Ovary (tissue), 9 donors: ENCODE measurements around the gene CLEC2A. TPM values are rescaled to one million over a fixed set of nuclear protein-coding genes. Genes with fewer than 3 reads are reported as not detected.

Experiments used
- DNase-seq, 5 donors: peaks; one replicate each; pipeline ENCODE4 v3.0.0-alpha.2; 2019 to 2020
- H3K27ac ChIP-seq, 2 donors: fragments of 200-600 bp; one replicate each; pipeline versions ENCODE4 v1.5.1 to v1.8.0; 2019 to 2022
- H3K27me3 ChIP-seq: fragments of 200-600 bp; one replicate; pipeline ENCODE4 v1.8.0; 2022
- H3K36me3 ChIP-seq: fragments of 200-600 bp; sonication (generic); one replicate; pipeline ENCODE4 v1.5.1; 2019
- H3K4me1 ChIP-seq: one replicate; pipeline ENCODE4 v1.8.1; 2013; ENCODE audit warnings: mild to moderate bottlenecking, moderate library complexity; ENCODE audit not compliant: insufficient read depth
- H3K4me3 ChIP-seq: fragments of 200-600 bp; sonication (generic); one replicate; pipeline ENCODE4 v1.5.1; 2017
- H3K9me3 ChIP-seq, 2 donors: fragments of 200-600 bp in 1 of 2; sonication (generic) in 1 of 2; one replicate each; pipeline versions ENCODE4 v1.5.1 to v1.8.1; 2013 to 2019; ENCODE audit warnings: mild to moderate bottlenecking in 1 of 2, moderate library complexity in 1 of 2
- EP300 ChIP-seq: sonication (generic); formaldehyde crosslinking; IDR thresholded peaks from one replicate; pipeline ENCODE4 v1.6.1; 2017; ENCODE audit warnings: antibody characterized with exemption
- POLR2A ChIP-seq: fragments of 450-650 bp; IDR thresholded peaks from one replicate; pipeline ENCODE4 v1.6.1; 2017; ENCODE audit warnings: antibody characterized with exemption, mild to moderate bottlenecking, moderate library complexity
- WGBS, 3 donors: extraction: QIAGEN DNeasy Blood & Tissue Kit in 1 of 3; methylation state at CpG; one replicate each; pipeline versions ENCODE4 v1.1.5 to v1.1.7; 2013 to 2017; 5-methylcytosine and 5-hydroxymethylcytosine counted together
- intact Hi-C, 4 donors: fragments of 100-400 bp; cut with DNase I; formaldehyde crosslinking; loops; one replicate each; pipeline versions ENCODE4 v1.11.0 to v1.15.1; 2022 to 2023
- polyA plus RNA-seq, 2 donors: library from polyadenylated mRNA; stranded (reverse); fragments of 200-250 nt in 1 of 2; fragments of 350-450 nt in 1 of 2; fragmentation: Illumina TruSeq in 1 of 2; extraction: RNeasy Lipid Tissue Mini Kit (QIAGEN cat#74804) in 1 of 2; gene quantifications; one replicate each; pipeline ENCODE4 v1.2.3, GENCODE V29; 2013 to 2014
- total RNA-seq, 7 donors: library from RNA; depleted of rRNA in 2 of 7; stranded (reverse); fragments of >200 nt in 2 of 7; fragmentation: NEBNext Ultra II Directional in 3 of 7; extraction: Animal tissue kit (Norgen Biotek cat#: 25700) in 3 of 7; gene quantifications; one replicate each; pipeline versions ENCODE4 v1.1.0 to v1.2.4, GENCODE V29; 2016 to 2023
- TF ChIP-seq, protein P1 (sequence below), 3 donors: fragments of 450-650 bp in 2 of 3; fragments of 200-600 bp in 1 of 3; IDR thresholded peaks; one replicate each; pipeline versions ENCODE4 v1.5.1 to v1.8.0; 2016 to 2022; ENCODE audit warnings: antibody characterized with exemption in 3 of 3, mild to moderate bottlenecking in 1 of 3
- donor health status: DM: no; HTN: no; CAD: no; lungs with moderate emphysema.
- donor health status: DM: no; HTN: no; CAD: no.
- donor health status: Bipolar disorder and iron deficiency.
- donor health status: DM: yes; HTN: yes; CAD: no.
- donor health status: DM: no; HTN: no; CAD: no.
- donor health status: DM: yes; HTN: yes; CAD: no.

Gene CLEC2A
- total and polyA plus RNA-seq, 9 donors = not detected

DNA sequence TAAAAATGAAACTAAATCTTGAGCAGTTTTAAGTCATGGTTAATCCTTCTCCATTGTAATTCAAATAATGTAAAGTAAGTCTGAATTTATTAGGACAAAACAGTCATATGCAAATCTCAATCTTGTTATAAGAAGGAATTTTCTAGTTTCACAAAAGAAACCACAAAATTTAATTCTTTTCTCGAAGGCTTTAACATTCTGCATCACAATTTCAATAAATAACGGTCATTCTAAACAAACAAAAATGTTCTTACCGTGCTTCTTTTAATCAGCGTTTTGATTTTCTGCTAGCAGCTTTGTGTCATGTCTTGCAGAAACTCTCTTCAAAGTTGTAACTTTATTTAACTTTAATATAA is 63.2 kb downstream of the CLEC2A start:
- Histone ChIP-seq H3K9me3 (no peaks in the 10 kb centered on the region), H3K27me3 (no peaks in the 10 kb centered on the region), H3K4me3 (peak overlapping the region; percentile 43), H3K36me3 (no peaks in the 10 kb centered on the region), H3K4me1 (peaks cover 2% of the 10 kb centered on the region), H3K27ac (peak overlapping the region; percentile 63 to 92)
- intact Hi-C loops = loop anchor here in 1 of 4 donors (10.0 kb wide), 1 partner anchor 496 kb away; no protein-coding TSS in a partner anchor
- DNase-seq = no peak
- WGBS, 3 donors = 1 to 10% (median 1%) methylated on average over 4 of the region's 4 CpGs
- TF ChIP-seq, protein P1, sequence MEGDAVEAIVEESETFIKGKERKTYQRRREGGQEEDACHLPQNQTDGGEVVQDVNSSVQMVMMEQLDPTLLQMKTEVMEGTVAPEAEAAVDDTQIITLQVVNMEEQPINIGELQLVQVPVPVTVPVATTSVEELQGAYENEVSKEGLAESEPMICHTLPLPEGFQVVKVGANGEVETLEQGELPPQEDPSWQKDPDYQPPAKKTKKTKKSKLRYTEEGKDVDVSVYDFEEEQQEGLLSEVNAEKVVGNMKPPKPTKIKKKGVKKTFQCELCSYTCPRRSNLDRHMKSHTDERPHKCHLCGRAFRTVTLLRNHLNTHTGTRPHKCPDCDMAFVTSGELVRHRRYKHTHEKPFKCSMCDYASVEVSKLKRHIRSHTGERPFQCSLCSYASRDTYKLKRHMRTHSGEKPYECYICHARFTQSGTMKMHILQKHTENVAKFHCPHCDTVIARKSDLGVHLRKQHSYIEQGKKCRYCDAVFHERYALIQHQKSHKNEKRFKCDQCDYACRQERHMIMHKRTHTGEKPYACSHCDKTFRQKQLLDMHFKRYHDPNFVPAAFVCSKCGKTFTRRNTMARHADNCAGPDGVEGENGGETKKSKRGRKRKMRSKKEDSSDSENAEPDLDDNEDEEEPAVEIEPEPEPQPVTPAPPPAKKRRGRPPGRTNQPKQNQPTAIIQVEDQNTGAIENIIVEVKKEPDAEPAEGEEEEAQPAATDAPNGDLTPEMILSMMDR (IDR thresholded peaks at IDR 0.05) = no peak
- TF ChIP-seq EP300 (no peak), POLR2A (no peak)

DNA sequence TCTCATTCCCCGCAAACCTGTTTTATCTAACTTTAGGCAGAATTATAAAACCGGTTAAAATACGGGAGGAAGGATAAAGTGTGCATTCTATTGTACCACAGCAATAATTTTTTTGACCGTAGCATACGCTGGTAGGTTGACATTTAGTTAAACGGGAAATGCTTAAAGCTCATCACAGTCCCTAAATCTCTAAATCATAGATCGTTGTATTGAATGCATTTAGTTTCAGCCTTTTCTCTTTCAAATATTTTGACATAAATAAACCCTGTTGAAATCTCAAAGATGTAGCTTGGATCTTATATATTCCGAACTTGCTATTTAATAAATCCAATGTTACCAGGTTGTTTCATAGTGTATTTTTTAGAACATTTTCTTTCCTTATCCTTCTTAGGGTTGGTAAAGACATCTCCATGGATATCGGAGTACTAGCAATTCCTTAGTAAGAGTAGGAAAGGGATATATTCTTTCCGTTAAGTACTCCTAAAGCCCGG is 63.8 kb downstream of the CLEC2A start:
- Histone ChIP-seq H3K27ac (peak overlapping the region; percentile 63 to 92), H3K4me3 (peak overlapping the region; percentile 43), H3K4me1 (peaks cover 2% of the 10 kb centered on the region), H3K27me3 (no peaks in the 10 kb centered on the region), H3K9me3 (no peaks in the 10 kb centered on the region), H3K36me3 (no peaks in the 10 kb centered on the region)
- TF ChIP-seq EP300 = no peak
- intact Hi-C loops = loop anchor here in 1 of 4 donors (10.0 kb wide), 1 partner anchor 496 kb away; no protein-coding TSS in a partner anchor
- no peak for DNase-seq
- 8 to 30% (median 18%) methylated on average over 11 of the region's 11 CpGs for WGBS, 3 donors

- H3K27ac ChIP-seq = peak overlapping the region in 1 of 2 donors; percentile 92
- H3K4me3 ChIP-seq = peak overlapping the region; percentile 43
- peaks cover 2% of the 10 kb centered on the region for H3K4me1 ChIP-seq
- intact Hi-C loops = loop anchor here in 1 of 4 donors (10.0 kb wide), 1 partner anchor 497 kb away; no protein-coding TSS in a partner anchor
- H3K9me3 ChIP-seq = no peaks in the 10 kb centered on the region
- no peaks in the 10 kb centered on the region for H3K27me3 ChIP-seq
- no peaks in the 10 kb centered on the region for H3K36me3 ChIP-seq
- 12 to 34% (median 20%) methylated on average over 4 of the region's 4 CpGs for WGBS, 3 donors
- no peak for TF ChIP-seq POLR2A
- TF ChIP-seq, protein P1 (IDR thresholded peaks at IDR 0.05) = no peak
- no peak for DNase-seq
Observed at GRCh38 chr12:9867531-9867930, 64.6 kb downstream of the CLEC2A start.

- Histone ChIP-seq H3K4me3 (peak overlapping the region; percentile 43), H3K27me3 (no peaks in the 10 kb centered on the region), H3K36me3 (no peaks in the 10 kb centered on the region), H3K27ac (peak overlapping the region; percentile 13 to 92), H3K9me3 (no peaks in the 10 kb centered on the region), H3K4me1 (peaks cover 2% of the 10 kb centered on the region)
- TF ChIP-seq, protein P1 (IDR thresholded peaks at IDR 0.05) = no peak
- TF ChIP-seq POLR2A (no peak), EP300 (no peak)
- whole genome bisulfite sequencing, 3 donors = 20 to 33% (median 27%) methylated on average over 4 of the region's 4 CpGs
- intact Hi-C loops = loop anchor here in 1 of 4 donors (10.0 kb wide), 1 partner anchor 498 kb away; no protein-coding TSS in a partner anchor
- DNase-seq = no peak
Observed at GRCh38 chr12:9866860-9867269, 65.3 kb downstream of the CLEC2A start.

DNA sequence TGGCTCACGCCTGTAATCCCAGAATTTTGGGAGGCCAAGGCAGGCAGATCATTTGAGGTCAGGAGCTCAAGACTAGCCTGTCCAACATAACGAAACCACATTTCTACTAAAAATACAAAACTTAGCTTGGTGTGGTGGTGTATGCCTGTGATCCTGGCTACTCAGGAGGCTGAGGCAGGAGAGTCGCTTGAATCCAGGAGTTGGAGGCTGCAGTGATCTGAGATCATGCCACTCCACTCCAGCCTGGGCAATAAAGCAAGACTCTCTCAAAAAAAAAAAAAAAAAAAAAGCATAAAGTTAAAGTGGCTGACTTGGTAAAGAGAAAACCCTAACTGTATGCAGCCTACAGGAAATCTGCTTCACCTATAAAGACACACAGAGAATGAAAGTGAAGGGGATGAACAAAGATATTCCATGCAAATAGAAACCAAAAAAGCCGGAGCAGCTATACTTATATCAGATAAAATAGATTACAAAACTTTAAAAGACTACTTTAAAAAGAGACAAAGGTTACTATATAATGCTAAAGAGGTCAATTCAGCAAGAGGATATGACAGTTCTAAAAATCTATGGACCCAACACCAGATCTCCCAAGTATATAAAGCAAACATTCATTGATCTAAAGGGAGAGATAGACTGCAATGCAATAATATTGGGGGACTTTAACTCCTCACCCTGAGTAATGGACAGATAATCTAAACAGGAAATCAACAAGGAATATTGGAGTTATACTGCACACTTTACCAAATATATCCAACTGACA is 67.1 kb downstream of the CLEC2A start:
- DNase-seq = no peak
- H3K4me1 ChIP-seq = peaks cover 2% of the 10 kb centered on the region
- H3K27ac ChIP-seq = no peak overlapping the region
- intact Hi-C loops = loop anchor here in 1 of 4 donors (10.0 kb wide), 1 partner anchor 500 kb away; no protein-coding TSS in a partner anchor
- TF ChIP-seq, protein P1 (IDR thresholded peaks at IDR 0.05) = no peak
- no peak for TF ChIP-seq EP300
- TF ChIP-seq POLR2A = no peak
- no peaks in the 10 kb centered on the region for H3K36me3 ChIP-seq
- 66 to 81% (median 67%) methylated on average over 4 of the region's 4 CpGs for WGBS, 3 donors
- no peaks in the 10 kb centered on the region for H3K27me3 ChIP-seq
- peak overlapping the region; percentile 3 for H3K4me3 ChIP-seq
- no peaks in the 10 kb centered on the region for H3K9me3 ChIP-seq
